HepG2 (cell line): ENCODE results near the gene KDM2B.

Experiments used
- GABPA ChIP-seq, 2 experiments: IDR thresholded peaks; 2 replicates each; pipeline ENCODE4 v1.6.1; 2011 to 2016; ENCODE audit warnings: low read depth in 2 of 2, low read length in 1 of 2, missing biosample characterization in 1 of 2, missing genetic modification characterization in 1 of 2
- IRF2 ChIP-seq: IDR thresholded peaks from 2 replicates; pipeline ENCODE4 v1.6.1; 2018; ENCODE audit warnings: missing genetic modification reagents, missing compliant biosample characterization
- POLR2A ChIP-seq, 2 experiments: IDR thresholded peaks; 2 replicates each; pipeline ENCODE4 v1.6.1; 2011; ENCODE audit warnings: low read depth in 2 of 2, low read length in 2 of 2, mild to moderate bottlenecking in 1 of 2, moderate library complexity in 1 of 2; ENCODE audit not compliant: insufficient read depth in 1 of 2
- SIN3B ChIP-seq: fragments of 150-350 bp; IDR thresholded peaks from 2 replicates; pipeline ENCODE4 v1.6.1; 2014; ENCODE audit warnings: low read length
- TAF1 ChIP-seq: sonication (generic); formaldehyde crosslinking; IDR thresholded peaks from 2 replicates; pipeline ENCODE4 v1.4.0; 2020; ENCODE audit warnings: missing genetic modification reagents
- TF ChIP-seq, protein P1 (sequence below), 2 experiments: IDR thresholded peaks; 2 replicates each; pipeline ENCODE4 v1.6.1; 2011 to 2012; ENCODE audit warnings: low read length in 2 of 2, borderline replicate concordance in 1 of 2, low read depth in 1 of 2, mild to moderate bottlenecking in 1 of 2, moderate library complexity in 1 of 2
- TF ChIP-seq, protein P2 (sequence below): sonication (generic); formaldehyde crosslinking; IDR thresholded peaks from 2 replicates; pipeline ENCODE4 v1.8.1; 2022; ENCODE audit warnings: mild to moderate bottlenecking, missing genetic modification reagents

DNA sequence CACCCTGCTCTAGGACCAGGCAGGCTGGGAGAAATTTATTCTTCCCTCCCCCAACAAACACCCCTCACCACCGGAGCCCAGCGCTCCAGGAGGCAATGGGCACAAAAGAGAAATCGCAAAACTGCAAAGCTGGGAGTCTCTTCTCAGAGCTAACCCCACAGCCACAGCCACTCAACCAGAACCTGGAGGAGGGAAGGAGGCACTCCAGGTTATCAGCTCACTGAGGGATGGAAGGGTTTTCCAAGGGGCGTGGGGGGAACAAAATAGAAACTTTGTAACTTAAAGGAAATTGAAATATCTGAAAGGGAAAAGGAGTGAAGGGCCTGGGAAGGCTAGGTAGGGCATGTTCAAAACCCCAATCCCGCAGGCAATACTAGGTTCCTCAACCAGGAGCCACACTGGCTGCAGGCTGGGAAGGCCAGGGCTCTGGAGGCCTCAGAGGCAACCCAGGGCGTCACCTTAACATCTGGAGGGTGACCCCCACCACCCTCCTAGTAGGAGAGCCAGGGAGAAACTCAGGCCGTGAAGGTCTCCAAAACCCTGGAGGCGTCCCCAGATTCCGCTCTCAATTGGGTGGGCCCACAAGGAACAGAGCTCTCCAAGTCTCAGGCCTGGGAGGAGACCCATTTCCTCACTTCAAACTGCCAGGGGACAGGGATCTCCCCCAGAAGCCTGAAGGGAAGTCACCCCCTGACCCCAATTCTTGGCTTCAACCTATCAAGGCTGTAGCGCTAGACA is 3.2 kb downstream of the KDM2B start:
- TF ChIP-seq TAF1 (CRISPR knock-in tag): no peak
- no peak for TF ChIP-seq SIN3B
- TF ChIP-seq, protein P1, sequence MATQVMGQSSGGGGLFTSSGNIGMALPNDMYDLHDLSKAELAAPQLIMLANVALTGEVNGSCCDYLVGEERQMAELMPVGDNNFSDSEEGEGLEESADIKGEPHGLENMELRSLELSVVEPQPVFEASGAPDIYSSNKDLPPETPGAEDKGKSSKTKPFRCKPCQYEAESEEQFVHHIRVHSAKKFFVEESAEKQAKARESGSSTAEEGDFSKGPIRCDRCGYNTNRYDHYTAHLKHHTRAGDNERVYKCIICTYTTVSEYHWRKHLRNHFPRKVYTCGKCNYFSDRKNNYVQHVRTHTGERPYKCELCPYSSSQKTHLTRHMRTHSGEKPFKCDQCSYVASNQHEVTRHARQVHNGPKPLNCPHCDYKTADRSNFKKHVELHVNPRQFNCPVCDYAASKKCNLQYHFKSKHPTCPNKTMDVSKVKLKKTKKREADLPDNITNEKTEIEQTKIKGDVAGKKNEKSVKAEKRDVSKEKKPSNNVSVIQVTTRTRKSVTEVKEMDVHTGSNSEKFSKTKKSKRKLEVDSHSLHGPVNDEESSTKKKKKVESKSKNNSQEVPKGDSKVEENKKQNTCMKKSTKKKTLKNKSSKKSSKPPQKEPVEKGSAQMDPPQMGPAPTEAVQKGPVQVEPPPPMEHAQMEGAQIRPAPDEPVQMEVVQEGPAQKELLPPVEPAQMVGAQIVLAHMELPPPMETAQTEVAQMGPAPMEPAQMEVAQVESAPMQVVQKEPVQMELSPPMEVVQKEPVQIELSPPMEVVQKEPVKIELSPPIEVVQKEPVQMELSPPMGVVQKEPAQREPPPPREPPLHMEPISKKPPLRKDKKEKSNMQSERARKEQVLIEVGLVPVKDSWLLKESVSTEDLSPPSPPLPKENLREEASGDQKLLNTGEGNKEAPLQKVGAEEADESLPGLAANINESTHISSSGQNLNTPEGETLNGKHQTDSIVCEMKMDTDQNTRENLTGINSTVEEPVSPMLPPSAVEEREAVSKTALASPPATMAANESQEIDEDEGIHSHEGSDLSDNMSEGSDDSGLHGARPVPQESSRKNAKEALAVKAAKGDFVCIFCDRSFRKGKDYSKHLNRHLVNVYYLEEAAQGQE (IDR thresholded peaks at IDR 0.05; ENCODE audit: borderline replicate concordance in 1 of 2, low read depth in 1 of 2, low read length in 2 of 2): no peak
- no peak for TF ChIP-seq GABPA (IDR thresholded peaks at IDR 0.05; ENCODE audit: low read depth, low read length)
- no peak for TF ChIP-seq GABPA (CRISPR knock-in tag; IDR thresholded peaks at IDR 0.05; ENCODE audit: low read depth)
- no peak for TF ChIP-seq POLR2A (IDR thresholded peaks at IDR 0.05; ENCODE audit: insufficient read depth in 1 of 2, low read depth in 2 of 2, low read length in 2 of 2)
- no peak for TF ChIP-seq IRF2 (CRISPR knock-in tag)
- TF ChIP-seq, protein P2, sequence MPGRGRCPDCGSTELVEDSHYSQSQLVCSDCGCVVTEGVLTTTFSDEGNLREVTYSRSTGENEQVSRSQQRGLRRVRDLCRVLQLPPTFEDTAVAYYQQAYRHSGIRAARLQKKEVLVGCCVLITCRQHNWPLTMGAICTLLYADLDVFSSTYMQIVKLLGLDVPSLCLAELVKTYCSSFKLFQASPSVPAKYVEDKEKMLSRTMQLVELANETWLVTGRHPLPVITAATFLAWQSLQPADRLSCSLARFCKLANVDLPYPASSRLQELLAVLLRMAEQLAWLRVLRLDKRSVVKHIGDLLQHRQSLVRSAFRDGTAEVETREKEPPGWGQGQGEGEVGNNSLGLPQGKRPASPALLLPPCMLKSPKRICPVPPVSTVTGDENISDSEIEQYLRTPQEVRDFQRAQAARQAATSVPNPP (CRISPR knock-in tag): no peak
